ENCODE data around the gene LRCH3.
"Not testable (repeated sequence)": the region's sequence is repeated elsewhere in the genome, so short reads cannot be mapped to it uniquely, and the experiment has no call there.

Gene LRCH3

GRCh38 chr3:197888511-197888910 is 97.5 kb downstream of the LRCH3 start:
- DNase-seq = no peak

DNA sequence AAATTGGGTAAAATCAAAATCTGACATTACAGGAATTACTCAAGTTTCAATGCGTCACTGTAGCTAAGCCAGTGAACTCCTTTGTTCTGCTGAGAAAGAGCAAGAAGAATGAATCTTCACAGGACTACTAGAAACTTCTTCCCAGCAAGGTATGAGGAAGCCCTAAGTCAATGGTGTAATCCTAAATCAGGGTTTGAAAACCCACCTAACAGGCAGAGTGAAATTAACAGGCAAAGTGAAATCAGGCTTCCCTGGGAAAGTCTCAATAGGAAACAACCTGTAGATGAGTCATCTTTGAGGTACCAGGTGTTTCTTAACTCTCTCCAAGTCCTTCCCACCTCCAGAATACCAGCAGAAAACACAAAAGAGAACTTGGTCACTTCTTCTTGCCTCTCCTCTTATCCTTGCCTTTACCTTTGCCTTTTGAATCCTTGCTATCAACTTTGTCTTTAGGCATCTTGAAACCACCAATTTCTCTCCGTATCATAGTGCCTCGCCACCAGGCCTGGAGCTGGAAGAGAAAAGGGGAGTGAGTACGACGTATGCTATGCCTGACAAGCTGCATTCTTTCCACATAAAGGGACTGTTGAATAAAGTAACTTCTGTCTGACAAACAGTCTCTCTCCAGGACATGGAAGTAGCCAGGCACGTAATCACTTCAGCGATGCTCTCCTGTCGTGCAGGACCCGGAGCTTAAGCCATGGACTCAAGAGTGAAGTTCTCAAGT is 98.3 kb downstream of the LRCH3 start:
- DNase-seq = no peak

GRCh38 chr3:197890693-197891092 is 99.6 kb downstream of the LRCH3 start:
- DNase-seq = no peak

DNA sequence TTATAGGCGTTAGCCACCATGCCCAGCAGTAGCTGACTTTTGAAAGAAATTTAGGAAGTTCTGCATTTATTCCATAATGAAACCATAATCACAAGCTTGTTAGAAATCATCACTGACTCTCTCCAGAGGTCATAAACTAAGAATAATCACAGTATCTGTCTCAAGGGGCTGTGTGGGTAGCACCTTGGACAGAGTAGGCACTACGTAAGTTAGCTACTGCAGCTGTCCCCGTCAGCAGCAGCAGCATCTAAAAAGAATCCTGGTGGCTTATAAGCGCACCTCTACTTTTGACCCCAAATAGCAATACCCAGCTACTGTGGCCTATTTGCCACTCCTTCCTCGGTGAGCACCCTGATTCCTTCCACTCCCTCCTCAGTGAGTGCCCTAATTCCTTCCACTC is 101.1 kb downstream of the LRCH3 start:
- DNase-seq = no peak

DNA sequence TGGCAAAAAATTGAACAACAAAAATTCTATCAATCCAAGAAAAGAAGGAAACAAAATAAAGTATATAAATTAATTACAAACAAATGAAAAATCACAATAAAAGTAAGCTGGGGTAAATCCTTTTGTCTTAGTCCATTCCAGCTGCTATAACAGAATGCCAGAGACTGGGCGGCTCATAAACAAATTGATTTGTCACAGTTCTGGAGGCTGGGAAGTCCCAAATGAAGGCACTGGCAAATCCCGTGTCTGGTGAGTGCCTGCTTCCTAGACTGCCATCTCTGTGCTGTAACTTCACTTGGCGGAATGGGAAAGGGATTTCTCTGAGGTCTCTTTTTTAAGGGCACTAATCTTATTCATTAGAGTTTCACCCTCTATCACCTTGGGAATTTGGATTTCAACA is 105.4 kb downstream of the LRCH3 start:
- no peak for DNase-seq

DNA sequence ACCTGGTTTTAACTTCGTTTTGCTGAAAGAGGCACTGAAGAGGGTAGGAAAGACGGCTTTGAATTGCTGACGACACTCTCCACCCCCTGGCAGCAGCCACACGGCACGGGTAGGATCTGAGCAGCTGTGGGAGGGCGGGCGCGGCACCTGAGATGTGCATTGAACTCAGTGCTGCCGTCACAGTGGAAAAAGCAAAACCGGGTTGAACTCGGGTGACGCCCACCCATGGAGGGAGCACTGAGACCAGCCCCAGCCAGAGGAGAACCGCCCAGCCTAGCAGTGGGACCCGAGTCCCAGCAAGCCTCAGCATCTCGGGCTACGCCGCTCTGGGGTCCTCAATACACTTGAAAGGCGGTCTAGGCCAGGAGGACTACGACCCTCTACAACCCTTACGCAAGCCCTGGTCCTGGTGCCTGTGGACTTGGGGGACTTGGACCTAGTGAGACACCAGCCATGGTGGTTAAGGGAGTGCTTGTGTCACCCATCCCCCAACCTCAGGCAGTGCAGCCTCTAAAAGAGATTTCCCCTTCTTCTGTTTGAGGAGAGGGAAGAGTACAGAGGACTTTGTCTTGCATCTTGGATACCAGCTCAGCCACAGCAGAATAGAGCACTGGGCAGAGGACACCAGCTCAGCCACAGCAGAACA is 108.9 kb downstream of the LRCH3 start:
- DNase-seq = no peak

DNA sequence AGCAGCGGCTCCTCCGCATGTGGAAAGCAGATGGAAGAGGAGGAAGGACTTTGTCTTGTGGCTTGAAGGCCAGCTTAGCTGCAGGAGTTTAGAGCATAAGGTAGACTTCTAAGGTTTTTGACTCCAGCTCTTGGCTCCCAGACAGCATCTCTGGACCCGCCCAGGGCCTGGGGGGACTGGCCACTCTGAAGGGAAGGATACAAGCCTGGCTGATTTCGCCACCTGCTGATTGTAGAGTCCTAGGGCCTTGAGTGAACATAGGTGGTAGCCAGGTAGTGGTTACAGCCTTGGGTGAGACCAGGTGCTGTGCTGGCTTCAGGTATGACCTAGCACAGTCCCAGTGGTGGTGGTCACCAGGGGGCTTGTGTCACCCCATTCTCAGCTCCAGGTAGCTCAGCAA is 110.6 kb downstream of the LRCH3 start:
- DNase-seq = no peak

DNA sequence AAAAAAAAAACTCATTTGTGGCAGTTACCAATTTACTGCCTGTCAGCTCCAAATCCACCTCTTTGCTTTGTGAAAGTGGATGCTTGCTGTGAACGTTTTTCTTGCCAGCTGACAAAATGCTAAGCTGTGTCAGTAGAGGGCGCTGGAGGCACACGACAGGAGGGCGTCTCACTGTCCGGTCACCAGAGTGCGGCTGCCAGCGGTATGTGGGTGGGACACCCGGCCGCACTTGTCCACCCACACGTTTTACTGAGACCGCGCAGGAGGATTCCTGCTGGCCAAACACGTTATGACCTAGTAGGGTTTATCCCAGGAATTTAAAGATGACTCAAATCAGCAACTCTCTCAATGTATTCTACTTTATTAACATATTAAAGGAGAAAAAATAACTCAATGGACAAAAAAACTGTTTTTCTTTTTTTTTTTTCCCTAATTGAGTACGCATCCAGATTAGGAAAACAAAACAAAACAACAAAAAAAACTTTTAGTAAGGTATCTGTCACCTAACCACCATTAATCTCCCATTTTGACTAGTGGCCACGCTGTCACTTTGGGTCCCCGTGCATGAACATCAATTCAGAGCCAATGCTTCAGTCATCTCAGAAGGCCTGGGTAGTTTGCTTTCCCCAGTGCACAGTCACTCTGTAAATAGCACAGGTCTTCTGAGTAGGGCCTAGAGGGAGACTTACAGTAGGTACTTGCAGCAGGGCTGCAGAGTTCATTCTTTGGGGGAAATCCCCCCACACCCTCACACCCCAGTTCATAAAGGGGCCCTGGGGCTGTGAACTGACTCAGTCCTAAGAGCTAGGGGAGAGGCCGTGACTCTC is 115.2 kb downstream of the LRCH3 start:
- DNase-seq = peak; percentile 90

GRCh38 chr3:197906850-197907187 is 115.8 kb downstream of the LRCH3 start:
- DNase-seq = no peak

GRCh38 chr3:197907196-197907595 is 116.1 kb downstream of the LRCH3 start:
- DNase-seq = no peak

DNA sequence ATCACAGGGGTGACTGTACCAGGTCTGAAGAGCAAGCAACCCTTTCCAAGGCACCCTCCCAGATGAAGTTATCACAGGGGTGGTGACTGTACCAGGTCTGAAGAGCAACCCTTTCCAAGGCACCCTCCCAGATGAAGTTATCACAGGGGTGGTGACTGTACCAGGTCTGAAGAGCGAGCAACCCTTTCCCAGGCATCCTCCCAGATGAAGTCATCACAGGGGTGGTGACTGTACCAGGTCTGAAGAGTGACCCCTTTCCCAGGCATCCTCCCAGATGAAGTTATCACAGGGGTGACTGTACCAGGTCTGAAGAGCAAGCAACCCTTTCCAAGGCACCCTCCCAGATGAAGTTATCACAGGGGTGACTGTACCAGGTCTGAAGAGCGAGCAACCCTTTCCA is 117.5 kb downstream of the LRCH3 start:
- not testable (repeated sequence) for DNase-seq

DNA sequence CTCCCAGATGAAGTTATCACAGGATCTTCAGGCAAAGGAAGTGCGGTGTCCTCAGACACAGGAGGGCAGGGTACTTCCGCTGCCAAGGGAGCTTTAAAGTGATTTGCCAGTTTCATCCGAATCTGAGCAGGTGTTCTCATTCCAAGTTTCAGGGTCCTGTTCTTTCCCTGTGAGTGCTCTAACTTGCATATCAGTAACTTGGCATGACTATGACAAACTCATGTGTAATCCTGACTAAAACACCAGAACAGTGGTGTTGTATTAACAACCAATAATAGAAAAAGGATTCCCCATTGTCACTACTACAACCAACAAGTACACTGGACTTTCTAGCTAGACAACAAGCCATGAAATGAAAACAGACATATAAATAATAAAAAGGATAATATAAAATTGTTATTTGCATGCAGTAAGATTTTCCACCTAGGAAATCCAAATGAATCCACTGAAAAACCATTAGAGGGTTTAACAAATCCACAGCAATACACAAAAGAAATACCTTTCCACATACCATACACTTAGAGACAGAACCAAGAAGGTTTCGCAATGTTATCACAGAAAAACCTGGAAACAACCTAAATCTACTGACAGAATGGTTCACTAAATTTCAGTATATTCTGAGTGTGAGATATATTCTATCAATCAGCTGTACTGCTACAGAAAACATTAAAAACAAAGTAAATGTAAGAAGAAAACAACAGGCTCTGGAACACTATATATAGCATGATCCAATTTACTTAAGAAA is 118.1 kb downstream of the LRCH3 start:
- no peak for DNase-seq

GRCh38 chr3:197912741-197913476 is 121.9 kb downstream of the LRCH3 start:
- no peak for DNase-seq

GRCh38 chr3:197913641-197914380 is 122.8 kb downstream of the LRCH3 start:
- DNase-seq = no peak

- peak; percentile 23 for DNase-seq
Measured at GRCh38 chr3:197921429-197922275, 130.6 kb downstream of the LRCH3 start.

DNA sequence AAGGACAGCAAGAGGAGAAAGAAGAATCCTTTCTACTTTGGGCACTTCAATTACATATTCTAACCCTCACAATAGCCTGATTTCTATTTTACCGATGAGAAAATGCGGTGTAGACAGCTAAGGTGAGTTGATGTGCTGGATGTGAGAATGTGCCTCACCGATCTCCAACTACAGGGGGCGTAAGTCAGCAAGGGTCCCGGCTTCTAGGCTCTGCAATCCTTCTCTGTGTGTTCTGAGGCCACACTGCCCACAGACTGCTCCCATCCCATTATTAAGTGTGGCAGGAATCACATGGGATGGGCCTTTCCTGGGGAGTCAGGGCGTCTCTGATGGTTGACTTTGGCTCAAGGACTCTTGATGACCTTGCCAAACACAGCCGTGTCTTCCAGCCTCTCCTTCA is 135.4 kb downstream of the LRCH3 start:
- DNase-seq = peak; percentile 56

GRCh38 chr3:197927578-197927977 is 136.5 kb downstream of the LRCH3 start:
- DNase-seq = not testable (repeated sequence)

- no peak for DNase-seq
Measured at GRCh38 chr3:197936819-197937384, 145.8 kb downstream of the LRCH3 start.
